GM21423 (cell line): ENCODE measurements around the gene GALNT5.
"Not testable (repeated sequence)": the region's sequence is repeated elsewhere in the genome, so short reads cannot be mapped to it uniquely, and the experiment has no call there.

Experiments
- ATAC-seq: cut with Tn5 transposase; IDR thresholded peaks from one replicate; pipeline ENCODE4 v1.9.1; 2021; ENCODE audit warnings: mild to moderate bottlenecking, moderate library complexity; ENCODE audit not compliant: unreplicated experiment

The GALNT5 gene

GRCh38 chr2:157257312-157258252 is at the start of gene GALNT5:
Gene GALNT5 (plus strand): TSS chr2:157257705. CDS start chr2:157258083, 378 bp downstream.
- no peak for ATAC-seq

GRCh38 chr2:157216286-157216965 is 41.1 kb upstream of the GALNT5 start:
- ATAC-seq, result no peak

GRCh38 chr2:157217409-157217808 is 40.1 kb upstream of the GALNT5 start:
- no peak for ATAC-seq

GRCh38 chr2:157218911-157219310 is 38.6 kb upstream of the GALNT5 start:
- no peak for ATAC-seq

GRCh38 chr2:157220502-157220901 is 37.0 kb upstream of the GALNT5 start:
- no peak for ATAC-seq

GRCh38 chr2:157221394-157221988 is 36.0 kb upstream of the GALNT5 start:
- no peak for ATAC-seq

- ATAC-seq, result no peak
Measured at GRCh38 chr2:157223624-157224205, 33.8 kb upstream of the GALNT5 start.

- not testable (repeated sequence) for ATAC-seq
Measured at GRCh38 chr2:157224448-157224847, 33.1 kb upstream of the GALNT5 start.

GRCh38 chr2:157227592-157227991 is 29.9 kb upstream of the GALNT5 start:
- ATAC-seq, result no peak

GRCh38 chr2:157228946-157229345 is 28.6 kb upstream of the GALNT5 start:
- no peak for ATAC-seq

- ATAC-seq, result no peak
Measured at GRCh38 chr2:157229572-157229971, 27.9 kb upstream of the GALNT5 start.

- no peak for ATAC-seq
Measured at GRCh38 chr2:157231476-157231875, 26.0 kb upstream of the GALNT5 start.

GRCh38 chr2:157233506-157233905 is 24.0 kb upstream of the GALNT5 start:
- no peak for ATAC-seq

GRCh38 chr2:157236404-157236803 is 21.1 kb upstream of the GALNT5 start:
- no peak for ATAC-seq

GRCh38 chr2:157238296-157238695 is 19.2 kb upstream of the GALNT5 start:
- ATAC-seq, result no peak

GRCh38 chr2:157244691-157245090 is 12.8 kb upstream of the GALNT5 start:
- no peak for ATAC-seq

GRCh38 chr2:157245144-157245840 is 12.2 kb upstream of the GALNT5 start:
- ATAC-seq, result no peak

- ATAC-seq, result peak; percentile 86
Measured at GRCh38 chr2:157245846-157246764, 11.4 kb upstream of the GALNT5 start.

- no peak for ATAC-seq
Measured at GRCh38 chr2:157246765-157247407, 10.6 kb upstream of the GALNT5 start.
